ENCODE data around the gene ITGA2. TPM values are rescaled to one million over a fixed set of nuclear protein-coding genes. Genes with fewer than 3 reads are reported as not detected.

The ITGA2 gene
- total and polyA plus RNA-seq, 9 of the 15 experiments (the other 6 are each of a cell fraction or from before 2014, with no cell fraction given): 0.01 to 0.09 (median 0.03) TPM; not detected in 5

DNA sequence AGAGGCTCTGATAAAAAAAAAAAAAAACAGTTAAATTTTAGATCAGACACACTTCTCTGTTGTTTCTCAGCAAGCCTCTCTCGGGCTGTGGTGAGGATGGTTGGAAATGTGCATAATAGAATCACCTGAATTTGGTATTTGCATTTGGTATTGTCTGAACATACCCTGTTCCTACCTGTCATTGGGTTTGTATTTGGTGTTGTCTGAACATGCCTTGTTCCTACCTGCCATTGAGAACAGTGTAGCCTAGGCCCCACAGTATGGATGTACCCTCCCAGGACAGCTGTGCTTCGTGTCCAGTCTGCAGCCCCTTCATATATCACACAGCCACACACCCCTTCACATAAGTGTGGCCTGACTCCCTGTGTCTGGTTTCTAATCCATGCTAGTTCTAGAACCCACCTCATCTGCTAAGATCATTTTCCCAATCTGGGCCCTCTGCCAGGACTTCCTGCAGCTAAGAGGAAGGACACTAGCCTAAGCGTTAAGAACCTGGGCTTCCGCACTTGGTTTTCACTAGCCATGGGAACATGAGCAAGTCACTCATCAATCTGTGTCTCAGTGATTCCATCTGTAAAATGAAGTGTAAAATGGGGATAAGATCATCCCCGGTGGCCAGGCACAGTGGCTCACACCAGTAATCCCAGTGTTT is 49.2 kb downstream of the ITGA2 start (continued):
- TF ChIP-seq ZNF512 (tag; IDR thresholded peaks at IDR 0.05) (no peak), IRF9 (tag; IDR thresholded peaks at IDR 0.05) (no peak)
- TF ChIP-seq, protein P1, sequence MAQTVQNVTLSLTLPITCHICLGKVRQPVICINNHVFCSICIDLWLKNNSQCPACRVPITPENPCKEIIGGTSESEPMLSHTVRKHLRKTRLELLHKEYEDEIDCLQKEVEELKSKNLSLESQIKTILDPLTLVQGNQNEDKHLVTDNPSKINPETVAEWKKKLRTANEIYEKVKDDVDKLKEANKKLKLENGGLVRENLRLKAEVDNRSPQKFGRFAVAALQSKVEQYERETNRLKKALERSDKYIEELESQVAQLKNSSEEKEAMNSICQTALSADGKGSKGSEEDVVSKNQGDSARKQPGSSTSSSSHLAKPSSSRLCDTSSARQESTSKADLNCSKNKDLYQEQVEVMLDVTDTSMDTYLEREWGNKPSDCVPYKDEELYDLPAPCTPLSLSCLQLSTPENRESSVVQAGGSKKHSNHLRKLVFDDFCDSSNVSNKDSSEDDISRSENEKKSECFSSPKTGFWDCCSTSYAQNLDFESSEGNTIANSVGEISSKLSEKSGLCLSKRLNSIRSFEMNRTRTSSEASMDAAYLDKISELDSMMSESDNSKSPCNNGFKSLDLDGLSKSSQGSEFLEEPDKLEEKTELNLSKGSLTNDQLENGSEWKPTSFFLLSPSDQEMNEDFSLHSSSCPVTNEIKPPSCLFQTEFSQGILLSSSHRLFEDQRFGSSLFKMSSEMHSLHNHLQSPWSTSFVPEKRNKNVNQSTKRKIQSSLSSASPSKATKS (CRISPR knock-in tag; IDR thresholded peaks at IDR 0.05): no peak

DNA sequence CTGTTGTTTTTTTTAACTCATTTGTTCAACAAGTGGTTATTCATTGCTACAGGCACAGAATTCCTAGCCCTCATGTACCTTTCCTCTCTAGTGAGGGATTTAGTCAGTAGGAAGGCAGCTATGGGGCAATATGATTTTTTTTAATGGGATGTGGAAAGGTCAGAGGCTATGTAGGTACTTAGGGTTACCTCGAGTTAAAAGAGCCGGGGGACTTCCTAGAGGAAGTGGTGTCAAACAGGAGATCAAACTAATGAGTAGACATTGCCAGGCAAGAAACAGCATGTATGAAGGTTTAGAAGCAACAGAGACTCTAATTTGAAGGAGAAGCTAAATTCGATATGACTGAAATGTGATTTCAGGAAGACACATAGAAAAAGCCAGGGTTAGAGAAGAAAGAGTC is 50.7 kb downstream of the ITGA2 start:
- no peak for DNase-seq (ENCODE audit: extremely low read depth in 1 of 4, low spot score in 3 of 4)
- TF ChIP-seq SAP30 (IDR thresholded peaks at IDR 0.05; ENCODE audit: borderline replicate concordance, insufficient read depth, low read depth, low read length, poor library complexity, severe bottlenecking): no peak
- no peak for TF ChIP-seq ZNF445 (CRISPR knock-in tag; IDR thresholded peaks at IDR 0.05; ENCODE audit: low read depth)
- TF ChIP-seq THRAP3 (IDR thresholded peaks at IDR 0.05; ENCODE audit: borderline replicate concordance): no peak
- TF ChIP-seq, protein P2, sequence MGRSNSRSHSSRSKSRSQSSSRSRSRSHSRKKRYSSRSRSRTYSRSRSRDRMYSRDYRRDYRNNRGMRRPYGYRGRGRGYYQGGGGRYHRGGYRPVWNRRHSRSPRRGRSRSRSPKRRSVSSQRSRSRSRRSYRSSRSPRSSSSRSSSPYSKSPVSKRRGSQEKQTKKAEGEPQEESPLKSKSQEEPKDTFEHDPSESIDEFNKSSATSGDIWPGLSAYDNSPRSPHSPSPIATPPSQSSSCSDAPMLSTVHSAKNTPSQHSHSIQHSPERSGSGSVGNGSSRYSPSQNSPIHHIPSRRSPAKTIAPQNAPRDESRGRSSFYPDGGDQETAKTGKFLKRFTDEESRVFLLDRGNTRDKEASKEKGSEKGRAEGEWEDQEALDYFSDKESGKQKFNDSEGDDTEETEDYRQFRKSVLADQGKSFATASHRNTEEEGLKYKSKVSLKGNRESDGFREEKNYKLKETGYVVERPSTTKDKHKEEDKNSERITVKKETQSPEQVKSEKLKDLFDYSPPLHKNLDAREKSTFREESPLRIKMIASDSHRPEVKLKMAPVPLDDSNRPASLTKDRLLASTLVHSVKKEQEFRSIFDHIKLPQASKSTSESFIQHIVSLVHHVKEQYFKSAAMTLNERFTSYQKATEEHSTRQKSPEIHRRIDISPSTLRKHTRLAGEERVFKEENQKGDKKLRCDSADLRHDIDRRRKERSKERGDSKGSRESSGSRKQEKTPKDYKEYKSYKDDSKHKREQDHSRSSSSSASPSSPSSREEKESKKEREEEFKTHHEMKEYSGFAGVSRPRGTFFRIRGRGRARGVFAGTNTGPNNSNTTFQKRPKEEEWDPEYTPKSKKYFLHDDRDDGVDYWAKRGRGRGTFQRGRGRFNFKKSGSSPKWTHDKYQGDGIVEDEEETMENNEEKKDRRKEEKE (IDR thresholded peaks at IDR 0.05; ENCODE audit: borderline replicate concordance in 1 of 2, control insufficient read depth in 1 of 2, low read depth in 2 of 2, low read length in 1 of 2): no peak
- ChIA-PET CTCF (ENCODE audit: low intra/inter-chr PET ratio) (no interaction called here), POLR2A (no interaction called here)
- H3K9ac ChIP-seq (ENCODE audit: insufficient read depth in 1 of 2, low read depth in 2 of 2, low read length in 2 of 2): no peak overlapping the region
- 0% methylated on average over 3 of the region's 3 CpGs for WGBS (ENCODE audit: insufficient coverage, low coverage, missing lambda C conversion rate)
- FAIRE-seq: no peak
- H3K4me2 ChIP-seq (ENCODE audit: insufficient read depth, low read length): no peak overlapping the region
- H3K36me3 ChIP-seq (ENCODE audit: control insufficient read depth, insufficient read depth, low read length): no peaks in the 10 kb centered on the region
- no peaks in the 10 kb centered on the region for H3K27me3 ChIP-seq (ENCODE audit: control insufficient read depth in 2 of 2, insufficient read depth in 2 of 2, low read length in 2 of 2)
- no peak overlapping the region for H3K27ac ChIP-seq (ENCODE audit: extremely low read depth, low read depth, low read length)
- ATAC-seq: no peak
- H3K79me2 ChIP-seq (ENCODE audit: control insufficient read depth, insufficient read depth, low read length): no peaks in the 10 kb centered on the region
- no peak overlapping the region for H2AFZ ChIP-seq (ENCODE audit: low read depth, low read length)
- H3K9me3 ChIP-seq (replicated peaks; ENCODE audit: control insufficient read depth, insufficient read depth, low read depth, low read length): no peaks in the 10 kb centered on the region
- no peaks in the 10 kb centered on the region for H4K20me1 ChIP-seq (replicated peaks; ENCODE audit: control insufficient read depth, insufficient read depth, low read length)
- in situ Hi-C loops (cut with MboI) (no loop called here), intact Hi-C loops (cut with micrococcal nuclease) (no loop called here)
- no peaks in the 10 kb centered on the region for H3K4me1 ChIP-seq (replicated peaks in 1 of 2; ENCODE audit: control insufficient read depth in 2 of 2, insufficient read depth in 2 of 2, low read length in 2 of 2)
- H3K9me1 ChIP-seq (ENCODE audit: control insufficient read depth, insufficient read depth, low read length): no peaks in the 10 kb centered on the region
- BruUV-seq (replicated peaks): no TSS peak
- no peak overlapping the region for H3K4me3 ChIP-seq

All from K562 (cell line).